ENCODE measurements around the gene SCYL2.
"Not testable (repeated sequence)": the region's sequence is repeated elsewhere in the genome, so short reads cannot be mapped to it uniquely, and the experiment has no call there.

Gene SCYL2, protein sequence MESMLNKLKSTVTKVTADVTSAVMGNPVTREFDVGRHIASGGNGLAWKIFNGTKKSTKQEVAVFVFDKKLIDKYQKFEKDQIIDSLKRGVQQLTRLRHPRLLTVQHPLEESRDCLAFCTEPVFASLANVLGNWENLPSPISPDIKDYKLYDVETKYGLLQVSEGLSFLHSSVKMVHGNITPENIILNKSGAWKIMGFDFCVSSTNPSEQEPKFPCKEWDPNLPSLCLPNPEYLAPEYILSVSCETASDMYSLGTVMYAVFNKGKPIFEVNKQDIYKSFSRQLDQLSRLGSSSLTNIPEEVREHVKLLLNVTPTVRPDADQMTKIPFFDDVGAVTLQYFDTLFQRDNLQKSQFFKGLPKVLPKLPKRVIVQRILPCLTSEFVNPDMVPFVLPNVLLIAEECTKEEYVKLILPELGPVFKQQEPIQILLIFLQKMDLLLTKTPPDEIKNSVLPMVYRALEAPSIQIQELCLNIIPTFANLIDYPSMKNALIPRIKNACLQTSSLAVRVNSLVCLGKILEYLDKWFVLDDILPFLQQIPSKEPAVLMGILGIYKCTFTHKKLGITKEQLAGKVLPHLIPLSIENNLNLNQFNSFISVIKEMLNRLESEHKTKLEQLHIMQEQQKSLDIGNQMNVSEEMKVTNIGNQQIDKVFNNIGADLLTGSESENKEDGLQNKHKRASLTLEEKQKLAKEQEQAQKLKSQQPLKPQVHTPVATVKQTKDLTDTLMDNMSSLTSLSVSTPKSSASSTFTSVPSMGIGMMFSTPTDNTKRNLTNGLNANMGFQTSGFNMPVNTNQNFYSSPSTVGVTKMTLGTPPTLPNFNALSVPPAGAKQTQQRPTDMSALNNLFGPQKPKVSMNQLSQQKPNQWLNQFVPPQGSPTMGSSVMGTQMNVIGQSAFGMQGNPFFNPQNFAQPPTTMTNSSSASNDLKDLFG

DNA sequence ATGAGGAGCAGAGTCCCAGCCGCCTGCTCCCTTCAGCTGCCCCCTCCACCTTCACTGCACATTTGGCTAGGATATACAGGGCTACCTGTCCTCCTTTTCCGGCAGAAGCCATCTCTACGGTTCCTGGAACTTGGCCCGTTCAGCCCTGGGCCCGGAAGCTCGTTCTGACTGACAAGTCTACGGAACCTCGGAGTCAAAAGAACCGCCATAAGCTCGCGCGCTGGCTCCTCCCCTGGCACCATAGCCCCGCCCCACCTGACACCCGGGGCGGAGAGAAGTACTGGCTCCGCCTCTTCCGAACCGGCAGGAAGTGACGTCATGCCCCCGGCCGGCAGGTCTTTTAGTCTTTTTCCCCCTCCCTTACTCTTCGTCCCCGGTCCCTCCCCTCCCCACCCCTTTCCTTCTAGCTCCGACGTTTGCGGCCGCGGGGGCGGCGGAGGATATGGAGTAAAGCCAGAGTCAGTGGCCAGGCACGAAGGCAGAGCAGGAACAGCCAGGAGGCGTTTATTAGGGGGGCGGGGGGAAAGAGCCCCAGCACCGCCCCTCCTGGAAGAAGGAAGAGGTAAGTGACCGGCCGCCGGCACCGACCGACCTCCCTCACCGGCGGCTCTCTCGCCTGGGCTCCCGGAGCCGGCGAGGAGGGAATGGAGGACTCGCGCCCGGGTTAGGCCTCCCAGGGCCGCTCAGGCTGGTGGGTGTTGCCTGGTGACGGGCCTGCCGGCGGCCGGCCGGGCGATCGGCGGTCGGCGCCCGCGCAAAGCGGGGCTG is at the start of gene SCYL2, which contains the start of gene DEPDC4:
Gene SCYL2, plus strand, starts transcription at position 343 of the 768 bp plus-strand sequence. CDS start 15,794 bp downstream, outside the sequence.
Gene DEPDC4, minus strand, starts transcription at position 245 of the 768 bp plus-strand sequence. Its CDS starts 3 bp downstream, at position 242.
- peak; percentile 93 for DNase-seq

DNA sequence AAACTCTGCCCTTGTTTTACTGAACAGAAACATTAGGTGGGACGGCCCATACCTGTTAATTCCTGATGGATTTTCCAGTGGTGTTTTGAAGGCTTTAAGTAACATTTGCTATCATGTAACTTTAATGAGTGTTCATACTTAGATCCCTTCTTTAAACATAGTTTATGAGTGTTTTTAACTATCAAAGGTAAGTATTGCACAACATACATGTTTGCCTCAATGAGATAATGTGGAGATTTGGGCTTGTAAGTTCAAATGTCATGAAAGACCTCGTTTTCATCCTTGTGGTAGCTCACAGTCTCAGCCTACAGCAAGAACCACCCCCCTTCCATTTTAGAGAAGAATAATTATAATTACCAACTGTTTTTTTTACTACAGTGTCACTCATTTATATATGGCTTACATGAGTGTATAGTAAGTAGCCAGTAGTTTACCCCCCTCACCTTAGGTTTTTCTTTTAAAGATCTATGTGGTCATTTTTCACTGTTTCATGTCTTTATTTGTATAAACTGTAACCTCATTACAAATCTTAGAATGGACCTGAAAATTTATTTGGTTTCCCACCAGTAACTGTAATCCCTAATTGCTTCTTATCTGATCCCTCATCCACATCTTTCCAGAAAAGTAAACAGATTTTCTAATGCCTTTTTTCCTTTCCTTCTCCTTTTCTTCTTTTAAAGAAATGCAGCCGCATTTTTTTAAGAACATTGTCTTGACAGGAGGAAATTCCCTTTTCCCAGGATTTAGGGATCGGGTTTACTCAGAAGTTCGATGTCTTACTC is 47.5 kb upstream of the SCYL2 start:
- no peak for DNase-seq

DNA sequence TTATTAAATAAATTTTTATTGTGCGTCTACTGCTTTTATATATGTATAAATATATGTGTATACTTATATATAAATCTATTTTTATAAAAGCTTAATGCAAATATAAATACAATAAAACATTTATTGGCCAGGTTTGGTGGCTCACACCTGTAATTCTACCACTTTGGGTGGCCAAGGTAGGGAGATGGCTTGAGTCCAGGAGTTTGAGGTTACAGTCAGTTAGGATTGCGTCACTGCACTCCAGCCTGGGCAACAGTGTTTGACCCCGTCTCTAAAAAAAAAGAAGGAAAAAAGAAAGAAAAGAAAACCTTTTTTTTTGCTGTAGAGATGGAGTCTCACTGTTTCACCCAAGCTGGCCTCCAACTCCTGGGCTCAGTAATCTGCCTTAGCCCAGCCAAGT is 45.5 kb upstream of the SCYL2 start:
- DNase-seq = no peak

DNA sequence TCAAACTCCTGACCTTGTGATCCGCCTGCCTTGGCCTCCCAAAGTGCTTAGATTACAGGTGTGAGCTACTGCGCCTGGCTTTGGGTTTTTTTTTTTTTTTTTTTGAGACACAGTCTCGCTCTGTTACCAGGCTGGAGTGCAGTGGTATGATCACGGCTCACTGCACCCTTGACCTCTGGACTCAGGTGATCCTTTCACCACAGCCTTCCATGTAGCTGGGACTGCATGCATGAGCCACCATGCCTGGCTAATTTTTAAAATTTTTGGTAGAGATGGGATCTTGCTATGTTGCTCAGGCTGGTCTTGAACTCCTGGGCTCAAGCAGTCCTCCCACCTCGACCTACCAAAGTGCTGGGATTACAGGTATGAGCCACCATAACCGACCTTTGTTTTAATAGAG is 44.8 kb upstream of the SCYL2 start:
- DNase-seq = not testable (repeated sequence)

DNA sequence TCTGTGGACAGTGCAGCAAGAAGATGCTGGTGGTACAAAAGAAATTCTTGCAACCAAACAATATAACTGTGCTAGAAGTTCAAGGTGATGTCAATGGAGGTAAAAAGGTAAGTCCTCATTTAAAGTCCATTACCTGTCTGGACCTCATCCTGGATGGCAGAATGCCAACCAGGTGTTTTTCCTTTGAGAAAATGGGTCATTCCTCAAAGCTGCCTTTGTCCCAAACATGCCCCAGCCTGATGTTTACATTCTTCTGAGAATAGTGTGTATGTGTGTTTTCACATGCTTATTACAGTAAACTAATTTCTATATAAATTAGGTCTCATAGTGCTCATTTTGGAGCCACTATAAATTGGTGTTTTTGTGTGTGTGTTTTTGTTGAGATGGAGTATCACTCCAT is 41.5 kb upstream of the SCYL2 start:
- DNase-seq = no peak

DNA sequence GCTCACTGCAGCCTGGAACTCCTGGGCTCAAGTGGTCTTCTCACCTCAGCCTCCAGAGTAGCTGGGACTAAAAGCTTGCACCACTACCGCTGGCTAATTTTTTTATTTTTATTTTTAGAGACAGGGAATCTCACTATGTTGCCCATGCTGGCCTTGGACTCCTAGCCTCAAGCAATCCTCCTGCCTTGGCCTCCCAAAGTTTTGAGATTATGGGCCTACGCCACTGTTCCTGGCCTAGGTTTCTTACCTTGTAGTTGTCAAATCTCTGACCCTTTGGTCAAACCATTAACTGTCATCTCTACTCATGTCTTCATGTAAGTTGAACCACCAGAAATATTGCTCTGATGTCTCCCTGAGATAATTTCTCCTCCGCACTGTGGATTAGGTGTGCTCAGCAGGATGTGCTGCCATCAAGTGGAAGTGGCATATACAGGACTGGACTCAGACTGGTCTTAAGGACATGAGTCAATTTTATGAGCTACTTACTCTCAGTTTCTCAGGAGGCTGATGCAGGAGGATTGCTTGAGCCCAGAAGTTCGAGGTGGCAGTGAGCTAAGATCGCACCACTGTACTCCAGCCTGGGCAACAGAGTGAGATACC is 37.8 kb upstream of the SCYL2 start:
- no peak for DNase-seq

DNA sequence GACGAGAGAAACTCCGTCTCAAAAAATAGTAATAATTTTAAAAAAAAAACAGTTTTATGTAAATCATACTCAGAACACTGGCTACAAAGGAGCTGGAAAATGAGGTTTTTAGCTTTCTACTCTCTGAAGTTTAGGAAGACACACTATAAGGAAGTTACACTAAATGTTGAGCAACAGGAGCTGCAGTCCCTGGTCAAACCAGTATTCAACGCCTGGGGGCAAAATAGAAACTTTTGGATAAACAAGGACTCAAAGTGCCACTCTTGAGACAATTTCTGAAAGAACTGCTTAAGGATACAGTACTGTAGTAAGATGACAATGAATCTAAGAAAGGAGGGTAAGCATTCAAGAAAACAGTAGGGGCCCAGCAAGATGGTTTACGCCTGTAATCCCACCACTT is 37.1 kb upstream of the SCYL2 start:
- no peak for DNase-seq

DNA sequence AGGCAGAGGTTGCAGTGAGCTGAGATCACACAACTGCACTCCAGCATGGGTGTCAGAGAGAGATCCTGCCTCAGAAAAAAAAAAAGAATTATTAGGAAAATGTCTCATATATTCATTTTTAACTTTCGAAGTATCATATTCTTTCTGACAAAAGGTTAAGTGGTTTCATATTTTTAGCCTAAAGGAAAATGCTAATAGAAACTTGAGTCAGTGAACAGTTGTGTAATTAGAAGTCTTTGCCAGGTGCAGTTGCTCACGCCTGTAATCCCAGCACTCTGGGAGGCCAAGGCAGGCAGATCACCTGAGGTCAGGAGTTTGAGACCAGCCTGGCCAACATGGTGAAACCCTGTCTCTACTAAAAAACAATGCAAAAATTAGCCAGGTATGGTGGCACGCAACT is 35.1 kb upstream of the SCYL2 start:
- not testable (repeated sequence) for DNase-seq

DNA sequence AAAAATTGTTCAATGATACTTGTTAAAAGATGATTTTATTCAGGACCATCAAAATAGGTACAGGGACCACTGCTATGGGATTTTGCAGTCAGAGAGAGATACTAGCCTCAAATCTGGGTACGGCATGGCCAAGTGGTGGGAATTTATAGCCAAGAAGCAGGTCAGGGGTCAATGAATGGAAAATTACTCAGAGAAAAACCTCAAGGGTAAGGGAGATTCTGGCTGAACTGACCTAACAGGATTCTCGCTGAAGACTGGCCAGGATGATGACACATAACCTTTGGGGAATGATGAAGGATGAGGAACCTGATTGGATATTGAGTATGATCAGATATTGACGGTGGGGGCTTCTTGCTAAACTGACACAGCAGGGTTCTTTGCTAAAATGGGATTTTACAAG is 32.8 kb upstream of the SCYL2 start:
- peak; percentile 12 for DNase-seq

DNA sequence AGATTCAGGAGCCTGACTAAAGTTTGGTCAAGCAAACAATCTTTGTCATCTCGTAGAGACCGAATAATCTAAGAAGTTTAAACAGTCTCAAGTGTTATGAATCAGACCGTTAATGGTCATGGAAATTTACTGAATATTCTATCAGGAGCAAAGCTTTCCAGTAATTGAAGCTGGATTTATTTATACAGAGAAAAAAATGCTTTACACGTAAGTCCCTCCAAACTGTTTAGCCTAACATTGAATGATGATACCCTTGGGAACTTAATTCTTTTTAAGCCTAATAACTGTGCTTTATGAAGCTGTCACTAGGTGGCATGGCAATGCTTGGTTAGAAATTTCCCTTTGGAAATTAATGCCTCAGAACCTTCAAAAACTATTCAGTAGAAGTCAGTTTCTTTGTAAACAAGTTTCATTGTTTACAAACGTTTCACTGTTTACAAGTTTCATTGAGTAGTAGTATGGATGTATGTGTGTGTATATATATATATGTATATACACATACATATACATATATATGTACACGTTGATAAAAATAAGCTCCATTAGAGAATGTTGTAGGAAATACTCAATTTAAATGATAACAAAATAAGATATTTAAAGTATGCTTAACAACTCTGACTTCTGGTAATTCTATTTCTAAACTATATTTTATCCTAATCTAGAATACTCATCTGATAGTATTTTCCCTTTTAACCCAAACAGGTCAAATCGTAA is 32.2 kb upstream of the SCYL2 start:
- no peak for DNase-seq

DNA sequence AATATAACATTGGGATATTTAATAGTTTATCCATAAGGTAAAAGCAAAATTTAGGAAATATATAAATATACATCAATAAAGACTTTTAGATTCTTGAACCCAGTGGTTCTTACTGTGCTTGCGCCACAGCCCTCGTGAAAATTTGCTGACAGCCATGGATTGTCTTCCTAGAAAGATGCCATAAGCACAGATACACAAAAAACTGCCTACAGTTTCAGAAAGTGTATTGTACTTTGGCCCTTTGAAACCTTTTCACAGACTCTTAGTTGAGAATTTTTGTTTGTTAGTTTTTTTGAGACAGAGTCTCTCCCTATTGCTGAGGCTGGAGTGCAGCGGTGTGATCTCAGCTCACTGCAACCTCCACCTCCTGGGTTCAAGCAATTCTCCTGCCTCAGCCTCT is 28.2 kb upstream of the SCYL2 start:
- no peak for DNase-seq

DNA sequence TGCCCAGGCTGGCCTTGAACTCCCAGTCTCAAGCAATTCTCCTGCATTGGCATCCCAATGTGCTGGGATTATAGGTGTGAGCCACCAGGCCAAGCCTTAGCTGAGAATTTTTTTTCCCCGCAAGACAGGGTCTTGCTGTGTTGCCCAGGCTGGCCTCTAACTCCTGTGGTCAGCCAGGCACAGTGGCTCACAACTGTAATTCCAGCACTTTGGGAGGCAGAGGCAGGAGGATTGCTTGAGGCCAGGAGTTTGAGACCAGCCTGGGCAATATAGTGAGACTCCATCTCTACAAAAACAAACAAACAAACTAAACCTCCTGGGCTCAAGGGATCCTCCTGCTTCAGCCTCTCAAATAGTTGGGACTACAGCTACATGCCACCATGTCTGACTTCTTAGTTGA is 27.4 kb upstream of the SCYL2 start:
- no peak for DNase-seq

DNA sequence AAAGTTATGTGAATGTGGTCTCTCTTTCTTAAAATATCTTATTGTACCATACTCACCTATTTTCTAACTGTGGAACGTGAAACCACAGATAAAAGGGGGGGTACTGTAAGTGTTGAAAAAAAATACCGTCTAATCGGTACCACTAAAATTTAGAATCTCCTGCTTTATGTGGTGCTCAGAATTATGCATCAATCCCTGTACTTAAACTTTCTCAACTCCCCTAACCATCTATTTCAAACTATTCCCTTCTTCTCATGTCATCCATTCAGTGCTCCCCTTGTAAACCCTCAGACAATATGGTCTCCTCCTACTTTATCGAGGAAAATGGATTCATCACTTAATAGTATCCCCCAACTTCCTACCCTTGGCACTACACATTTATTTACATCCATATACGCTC is 23.8 kb upstream of the SCYL2 start:
- no peak for DNase-seq

DNA sequence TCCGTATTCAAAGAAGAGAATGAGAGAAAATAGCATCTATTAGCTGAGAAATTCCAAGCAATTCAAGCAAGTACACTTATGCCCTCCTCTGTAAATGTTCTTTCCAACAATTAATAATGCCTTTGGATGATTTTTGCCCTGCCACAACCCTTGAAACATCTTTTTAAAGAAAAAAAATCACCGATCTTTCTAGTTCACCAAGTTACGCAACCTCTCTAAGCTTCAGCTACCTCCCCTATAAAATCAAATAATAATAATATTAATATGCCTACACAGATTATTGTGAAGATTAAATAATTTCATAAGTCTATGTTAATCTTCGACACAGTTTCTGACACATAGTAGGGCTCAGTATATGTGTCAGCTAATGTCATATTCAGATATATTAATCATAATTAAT is 19.2 kb upstream of the SCYL2 start:
- no peak for DNase-seq

DNA sequence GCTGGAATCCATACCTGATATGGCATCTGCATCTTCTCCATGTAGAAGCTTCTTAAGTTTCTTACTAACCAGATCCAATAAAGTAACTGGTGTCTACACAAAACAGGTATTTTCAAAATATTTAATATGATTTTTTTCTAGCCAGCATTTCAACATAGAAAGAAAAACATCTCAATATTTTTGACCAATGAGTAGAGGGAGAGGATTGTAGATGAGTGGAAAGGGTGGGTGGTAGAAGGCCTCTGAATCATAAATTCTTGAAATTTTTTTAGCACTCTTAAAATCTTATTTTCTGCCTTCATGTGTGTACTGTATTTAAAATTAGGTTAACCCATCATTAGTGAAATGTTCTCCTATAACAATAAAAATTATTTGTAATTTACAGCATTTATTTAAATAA is 18.1 kb upstream of the SCYL2 start:
- DNase-seq = no peak

DNA sequence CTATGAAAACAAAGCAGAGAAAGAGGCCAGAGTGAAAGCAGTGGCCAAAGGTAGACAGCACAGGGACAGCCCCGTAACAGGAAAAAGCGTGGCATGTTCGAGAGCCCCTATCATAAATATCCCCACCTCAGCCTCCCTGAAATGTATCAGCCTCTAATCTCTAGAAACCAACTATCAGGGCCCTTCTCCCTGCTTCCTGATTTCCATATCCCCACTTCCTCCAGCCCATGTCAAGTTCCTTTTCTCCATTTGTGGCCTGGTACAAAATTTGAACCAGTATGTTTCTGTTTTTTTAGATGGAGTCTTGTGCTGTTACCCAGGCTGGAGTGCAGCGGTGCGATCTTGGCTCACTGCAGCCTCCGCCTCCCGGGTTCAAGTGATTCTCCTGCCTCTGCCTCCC is 17.0 kb upstream of the SCYL2 start:
- no peak for DNase-seq

DNA sequence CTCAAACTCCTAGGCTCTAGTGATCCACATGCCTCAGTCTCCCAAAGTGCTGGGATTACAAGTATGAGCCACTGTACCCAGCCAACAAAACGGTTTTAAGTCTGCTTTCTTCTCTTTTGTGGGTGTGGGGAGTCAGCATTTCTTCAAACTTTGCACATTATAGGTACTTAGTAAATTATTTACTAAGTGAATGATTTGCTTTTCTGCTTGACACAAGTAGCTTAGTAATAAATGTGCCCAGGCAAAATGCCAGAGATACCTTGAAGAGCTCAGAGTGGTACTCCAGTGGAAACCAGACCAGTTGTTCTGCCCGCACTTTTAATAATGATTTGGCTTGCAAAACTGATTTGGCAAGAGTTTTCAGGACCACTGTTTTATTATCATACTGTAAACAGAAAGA is 15.1 kb upstream of the SCYL2 start:
- DNase-seq = no peak

DNA sequence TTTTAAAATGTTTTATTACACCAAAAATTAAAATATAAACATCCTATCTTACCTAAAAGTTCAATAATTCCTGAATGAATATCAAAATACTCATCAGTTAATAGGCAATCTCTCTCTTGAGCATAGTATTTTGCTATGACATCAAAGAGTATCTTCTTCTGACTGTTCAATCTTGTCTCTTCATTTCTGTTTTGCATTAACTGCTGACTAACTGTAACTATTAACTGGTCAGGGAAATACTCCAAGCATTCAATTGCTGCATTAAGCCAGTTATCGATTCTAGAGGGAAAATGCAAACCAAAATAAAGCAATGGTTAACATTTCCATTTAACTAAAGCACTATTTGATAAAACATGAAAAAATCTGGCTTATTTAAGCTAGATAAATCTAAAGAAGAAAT is 13.5 kb upstream of the SCYL2 start:
- DNase-seq = no peak

DNA sequence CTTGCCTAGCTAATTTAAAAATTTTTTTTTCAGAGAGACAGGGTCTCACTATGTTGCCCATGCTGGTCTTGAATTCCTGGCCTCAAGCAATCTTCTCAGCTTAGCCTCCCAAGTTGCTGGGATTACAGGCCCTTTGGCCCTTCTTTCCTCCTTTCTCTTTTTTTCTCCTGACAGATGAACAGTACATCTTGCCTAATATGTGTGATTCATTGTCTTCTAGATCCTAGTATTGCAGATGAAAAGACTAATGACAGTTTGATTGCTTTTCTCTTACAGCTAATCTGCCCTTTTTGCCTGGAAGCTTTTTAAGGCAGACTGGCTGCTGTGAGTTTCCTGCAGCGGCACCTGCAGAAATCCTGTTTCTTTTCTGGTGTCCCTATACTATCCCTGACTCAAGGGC is 12.1 kb upstream of the SCYL2 start:
- DNase-seq = no peak

DNA sequence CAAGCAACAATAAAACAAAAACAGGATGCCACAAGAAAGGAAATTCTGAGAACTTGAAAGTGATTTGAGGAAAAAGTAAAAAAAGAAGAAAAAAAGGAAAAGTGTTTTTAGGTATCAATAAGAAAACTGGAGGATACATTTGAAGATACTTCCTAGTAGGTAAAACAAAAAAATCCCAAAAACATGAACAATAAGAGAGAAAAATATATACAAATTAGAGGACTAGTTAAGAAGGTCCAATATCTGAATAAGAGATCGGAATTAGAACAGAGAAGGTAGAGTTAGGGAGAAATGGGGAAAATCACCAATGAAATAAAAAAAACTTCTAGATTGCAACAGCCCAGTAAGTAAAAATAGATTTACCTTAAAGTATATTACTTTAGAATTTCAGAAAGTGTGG is 8.8 kb upstream of the SCYL2 start:
- no peak for DNase-seq

DNA sequence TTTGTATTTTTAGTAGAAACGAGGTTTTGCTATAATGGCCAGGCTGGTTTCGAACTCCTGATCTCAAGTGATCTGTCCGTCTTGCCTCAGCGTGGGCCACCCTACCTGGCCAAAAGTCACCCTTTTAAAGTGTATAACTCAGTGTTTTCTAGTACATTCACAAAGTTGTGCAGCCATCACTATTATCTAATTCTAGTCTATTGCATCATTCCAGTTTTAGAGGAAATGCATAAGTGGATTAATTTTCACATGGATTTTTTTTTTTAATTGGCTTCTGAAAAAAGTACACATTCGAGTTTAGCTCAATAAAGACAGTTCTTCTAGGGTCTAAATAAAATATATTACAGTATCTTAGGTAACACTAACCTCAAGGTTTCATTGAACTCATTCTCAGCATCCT is 3.8 kb upstream of the SCYL2 start:
- no peak for DNase-seq

All from T1000 (cell line).